AG09319 (cell line): ENCODE measurements around the gene S100PBP.

Experiments
- DNase-seq: peaks from one replicate; pipeline ENCODE4 v3.0.0-alpha.2; 2010; ENCODE audit warnings: low read depth; ENCODE audit errors: extremely low read depth
- TF ChIP-seq, protein P1 (sequence below): IDR thresholded peaks from 2 replicates; pipeline ENCODE4 v1.5.1; 2011; ENCODE audit warnings: low read depth, mild to moderate bottlenecking, inconsistent platforms, low read length, moderate library complexity

S100PBP gene

DNA sequence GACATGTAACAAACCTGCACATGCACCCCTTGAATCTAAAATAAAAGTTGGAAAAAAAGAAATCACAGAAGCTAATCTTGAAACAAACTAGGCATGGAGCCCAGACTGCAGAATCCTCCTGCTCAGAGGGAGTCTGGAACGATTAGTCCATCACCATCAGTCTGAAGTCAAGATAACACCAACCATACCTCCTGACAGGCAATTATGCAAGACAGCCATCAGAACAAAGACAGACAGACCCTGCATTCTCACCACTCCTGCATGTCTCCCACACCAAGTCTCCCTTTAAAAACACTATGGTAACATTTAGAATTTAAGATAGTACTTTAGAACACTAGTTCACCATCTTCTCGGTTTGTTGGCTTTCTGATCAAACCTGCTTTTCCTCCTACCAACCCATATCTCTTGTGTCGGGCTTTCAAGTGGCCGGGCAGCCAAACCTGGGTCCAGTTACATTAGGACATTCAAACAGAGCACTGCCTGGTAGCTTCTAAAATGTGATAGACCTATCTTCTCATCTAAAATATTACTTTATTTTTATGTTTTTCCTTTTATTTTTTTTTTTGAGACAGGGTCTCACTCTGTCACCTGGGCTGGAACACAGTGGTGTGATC, 10.4 kb upstream of the S100PBP start:
- TF ChIP-seq, protein P1, sequence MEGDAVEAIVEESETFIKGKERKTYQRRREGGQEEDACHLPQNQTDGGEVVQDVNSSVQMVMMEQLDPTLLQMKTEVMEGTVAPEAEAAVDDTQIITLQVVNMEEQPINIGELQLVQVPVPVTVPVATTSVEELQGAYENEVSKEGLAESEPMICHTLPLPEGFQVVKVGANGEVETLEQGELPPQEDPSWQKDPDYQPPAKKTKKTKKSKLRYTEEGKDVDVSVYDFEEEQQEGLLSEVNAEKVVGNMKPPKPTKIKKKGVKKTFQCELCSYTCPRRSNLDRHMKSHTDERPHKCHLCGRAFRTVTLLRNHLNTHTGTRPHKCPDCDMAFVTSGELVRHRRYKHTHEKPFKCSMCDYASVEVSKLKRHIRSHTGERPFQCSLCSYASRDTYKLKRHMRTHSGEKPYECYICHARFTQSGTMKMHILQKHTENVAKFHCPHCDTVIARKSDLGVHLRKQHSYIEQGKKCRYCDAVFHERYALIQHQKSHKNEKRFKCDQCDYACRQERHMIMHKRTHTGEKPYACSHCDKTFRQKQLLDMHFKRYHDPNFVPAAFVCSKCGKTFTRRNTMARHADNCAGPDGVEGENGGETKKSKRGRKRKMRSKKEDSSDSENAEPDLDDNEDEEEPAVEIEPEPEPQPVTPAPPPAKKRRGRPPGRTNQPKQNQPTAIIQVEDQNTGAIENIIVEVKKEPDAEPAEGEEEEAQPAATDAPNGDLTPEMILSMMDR: no peak

DNA sequence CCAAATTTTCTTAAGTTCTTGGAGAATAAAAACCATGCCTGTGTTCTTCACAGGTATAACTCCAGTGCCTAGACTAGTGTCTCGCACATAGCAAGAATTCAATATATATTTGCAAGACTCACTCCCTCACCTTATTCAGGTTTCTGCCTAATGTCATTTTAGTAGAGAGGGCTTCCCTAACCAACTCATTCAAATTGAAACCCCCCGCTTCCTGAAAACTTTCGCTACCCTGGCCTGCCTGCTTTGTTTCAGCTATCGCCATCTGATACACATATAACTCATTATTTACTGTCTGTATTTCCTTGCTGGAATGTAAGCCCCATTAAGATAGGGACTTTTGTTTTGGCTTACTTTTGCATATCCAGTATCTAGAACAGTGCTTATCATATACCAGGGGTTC, 8.9 kb upstream of the S100PBP start:
- TF ChIP-seq, protein P1: no peak
- DNase-seq: no peak

More for the DNA sequence above, 10.4 kb upstream of the S100PBP start:
- no peak for DNase-seq

DNA sequence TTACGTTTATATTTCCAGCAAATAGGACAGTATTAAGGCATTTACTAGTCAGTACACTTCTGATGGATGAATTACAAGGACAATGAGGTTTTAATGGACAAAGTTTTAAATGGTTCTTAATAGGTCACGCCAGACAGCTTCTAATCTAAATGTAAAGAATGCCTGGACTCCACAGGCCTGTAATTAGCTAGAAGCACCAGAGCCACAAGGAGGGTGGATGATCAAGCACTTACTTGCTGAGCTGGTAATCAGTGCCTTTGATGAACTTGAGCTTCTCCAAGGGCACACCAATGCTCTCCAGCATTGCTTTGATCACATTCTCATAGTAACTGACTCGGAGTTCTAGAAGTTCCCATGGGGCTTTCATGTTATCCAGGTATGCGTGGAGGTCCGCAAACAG, 7.1 kb upstream of the S100PBP start:
- TF ChIP-seq, protein P1: no peak
- no peak for DNase-seq

DNA sequence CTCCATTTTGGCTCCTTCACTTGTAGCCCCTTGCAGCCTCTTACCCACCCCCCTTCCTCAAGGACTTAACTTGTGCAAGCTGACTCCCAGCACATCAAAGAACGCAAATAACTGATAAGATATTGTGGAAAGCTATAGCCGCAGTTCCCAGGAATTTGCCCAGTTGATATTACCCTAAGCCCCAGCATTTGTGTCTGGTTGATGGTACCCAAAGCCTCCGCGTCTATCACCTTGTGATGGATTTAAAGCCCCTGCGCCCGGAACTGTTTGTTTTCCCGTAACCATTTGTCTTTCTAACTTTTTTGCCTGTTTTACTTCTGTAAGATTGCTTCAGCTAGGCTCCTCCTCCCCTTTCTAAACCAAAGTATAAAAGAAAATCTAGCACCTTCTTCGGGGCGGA, 6.2 kb upstream of the S100PBP start:
- TF ChIP-seq, protein P1: no peak
- no peak for DNase-seq

DNA sequence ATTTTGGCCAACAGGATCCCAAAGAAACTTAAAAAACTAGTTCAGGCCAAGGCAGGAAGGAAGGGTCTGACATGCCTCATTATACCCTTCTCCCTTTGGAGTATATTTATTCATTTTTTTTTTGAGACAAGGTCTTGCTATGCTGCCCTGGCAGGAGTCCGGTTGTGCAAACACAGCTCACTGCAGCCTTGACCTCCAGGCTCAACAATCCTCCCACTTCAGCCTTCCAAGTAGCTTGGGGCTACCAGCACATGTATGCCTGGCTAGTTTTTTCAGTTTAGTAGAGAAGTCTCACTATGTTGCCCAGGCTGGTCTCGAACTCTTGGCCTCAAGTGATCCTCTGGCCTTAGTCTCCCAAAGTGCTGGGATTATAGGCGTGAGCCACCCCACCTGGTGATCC, 5.5 kb upstream of the S100PBP start:
- TF ChIP-seq, protein P1: no peak
- DNase-seq: no peak

DNA sequence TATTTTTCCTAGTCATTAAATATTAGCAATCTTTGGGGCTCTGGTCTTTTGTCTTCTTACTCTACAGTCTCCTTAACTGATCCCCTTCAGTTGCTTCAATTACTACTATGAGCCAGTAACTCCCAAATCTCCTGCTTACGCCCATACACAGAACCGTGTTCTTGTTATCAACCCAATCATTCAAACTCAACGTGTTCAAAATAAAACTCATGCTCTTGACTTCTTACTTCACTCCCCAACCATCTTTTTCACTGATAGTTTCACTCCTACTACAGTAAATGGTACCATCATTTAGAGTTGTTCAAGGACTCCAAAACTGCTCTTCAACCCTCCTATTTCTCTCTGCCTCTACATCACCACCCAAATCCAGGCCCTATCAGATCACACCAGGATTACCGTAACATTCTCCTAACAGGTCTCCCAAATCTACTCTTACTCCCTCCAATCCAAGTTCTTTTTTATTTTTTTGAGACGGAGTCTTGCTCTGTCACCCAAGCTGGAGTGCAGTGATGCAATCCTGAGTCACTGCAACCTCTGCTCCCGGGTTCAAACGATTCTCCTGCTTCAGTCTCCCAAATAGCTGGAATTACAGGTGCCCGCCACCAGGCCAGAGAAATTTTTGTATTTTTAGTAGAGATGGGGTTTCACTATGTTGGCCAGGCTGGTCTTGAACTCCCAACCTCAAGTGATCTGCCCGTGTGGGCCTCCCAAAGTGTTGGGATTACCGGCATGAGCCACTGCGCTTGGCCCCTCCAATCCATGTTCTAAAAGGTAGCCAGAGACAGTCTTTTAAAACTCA, 3.3 kb upstream of the S100PBP start:
- DNase-seq: no peak
- TF ChIP-seq, protein P1: no peak

DNA sequence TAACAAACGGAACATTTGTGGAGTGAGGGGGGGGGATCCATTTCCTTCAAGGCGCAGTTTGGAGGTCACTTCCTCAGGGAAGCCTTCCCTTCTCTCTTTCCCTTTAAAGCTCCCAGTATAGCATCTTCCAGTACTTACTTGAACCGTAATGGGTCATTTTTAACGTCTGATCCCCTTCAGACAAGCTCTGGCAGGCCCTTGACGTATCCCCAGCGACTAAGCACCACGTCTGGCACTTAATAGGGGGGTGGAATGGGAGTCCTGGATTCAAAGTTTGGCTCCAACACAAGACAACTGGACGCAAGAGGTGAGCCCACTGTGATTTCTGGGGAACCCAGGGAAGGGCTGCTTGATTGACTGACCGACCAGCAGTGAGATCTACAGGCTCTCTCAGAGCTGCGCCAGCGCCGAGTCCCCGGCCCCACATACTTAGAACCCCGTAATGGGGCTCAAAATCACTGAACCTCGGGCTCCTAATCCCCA, 736 bp upstream of the S100PBP start:
- TF ChIP-seq, protein P1: no peak
- no peak for DNase-seq
